Upper lobe of right lung (tissue), 1 donor: ENCODE results near the gene CD99. TPM values are rescaled to one million over a fixed set of nuclear protein-coding genes. Genes with fewer than 3 reads are reported as not detected.
"Not testable (repeated sequence)": the region's sequence is repeated elsewhere in the genome, so short reads cannot be mapped to it uniquely, and the experiment has no call there.

ENCODE experiments used
- ATAC-seq: fragments of 200-7000 bp; cut with Tn5 transposase; one replicate; pipeline ENCODE4 v1.9.1; 2020; ENCODE audit warnings: mild to moderate bottlenecking, moderate library complexity
- DNase-seq: peaks from one replicate; pipeline ENCODE4 v3.0.0-alpha.2; 2020
- H3K27ac ChIP-seq: fragments of 200-600 bp; one replicate; pipeline ENCODE4 v1.8.0; 2022
- H3K27me3 ChIP-seq: fragments of 200-600 bp; one replicate; pipeline ENCODE4 v1.8.0; 2022; ENCODE audit warnings: mild to moderate bottlenecking
- H3K36me3 ChIP-seq: fragments of 200-600 bp; one replicate; pipeline ENCODE4 v1.8.0; 2022
- H3K4me1 ChIP-seq: fragments of 200-600 bp; one replicate; pipeline ENCODE4 v1.8.0; 2022
- H3K4me3 ChIP-seq: fragments of 200-600 bp; one replicate; pipeline ENCODE4 v1.8.0; 2022; ENCODE audit warnings: mild to moderate bottlenecking
- H3K9me3 ChIP-seq: fragments of 200-600 bp; one replicate; pipeline ENCODE4 v1.8.0; 2022
- CTCF ChIP-seq: fragments of 200-600 bp; IDR thresholded peaks from one replicate; pipeline ENCODE4 v1.8.0; 2022; ENCODE audit warnings: antibody characterized with exemption
- intact Hi-C: fragments of 100-400 bp; cut with DNase I; formaldehyde crosslinking; loops from one replicate; pipeline ENCODE4 v1.11.0; 2022
- total RNA-seq: library from RNA; stranded (reverse); fragmentation: NEBNext Ultra II Directional; extraction: Animal tissue kit (Norgen Biotek cat#: 25700); gene quantifications from one replicate; pipeline ENCODE4 v1.2.1, GENCODE V29; 2021
- donor health status: DM: no; HTN: yes; CAD: no; lungs with severe emphysema.

Gene CD99
- total RNA-seq, 1 donor from 2014 or later, result 242 TPM

- ATAC-seq (peak; percentile 94), DNase-seq (peak; percentile 72)
- Histone ChIP-seq H3K27me3 (no peaks in the 10 kb centered on the region), H3K4me3 (no peak overlapping the region), H3K4me1 (no peaks in the 10 kb centered on the region), H3K27ac (peak overlapping the region; percentile 30), H3K9me3 (no peaks in the 10 kb centered on the region), H3K36me3 (no peaks in the 10 kb centered on the region)
- no peak for TF ChIP-seq CTCF
- intact Hi-C loops, result no loop called here
Observed at GRCh38 chrX:2767631-2768455, 76.7 kb downstream of the CD99 start.

DNA sequence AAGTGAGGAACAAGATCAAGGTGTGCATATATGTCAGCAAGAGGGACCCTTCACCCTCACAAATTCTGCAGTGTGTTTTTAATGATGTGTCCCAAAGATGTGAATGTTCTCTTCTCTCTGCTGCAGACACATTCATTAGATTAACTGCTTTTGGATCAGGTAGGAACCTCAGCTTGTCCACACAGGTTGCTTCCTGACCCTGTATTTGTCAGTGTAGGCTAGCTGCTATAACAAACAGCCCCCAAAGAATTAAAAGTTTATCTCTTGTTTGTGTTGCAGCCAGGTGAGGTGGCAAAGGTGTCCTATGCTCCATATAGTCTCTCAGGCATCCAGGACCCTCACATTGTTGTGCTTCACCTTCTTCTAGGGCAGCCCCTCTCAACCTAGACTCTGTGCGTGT, 78.5 kb downstream of the CD99 start:
- intact Hi-C loops, result no loop called here
- H3K9me3 ChIP-seq, result no peaks in the 10 kb centered on the region
- no peak for TF ChIP-seq CTCF

GRCh38 chrX:2773166-2774055, 82.3 kb downstream of the CD99 start:
- H3K36me3 ChIP-seq, ATAC-seq, H3K27ac ChIP-seq, H3K4me3 ChIP-seq, H3K4me1 ChIP-seq, intact Hi-C loops, DNase-seq, H3K27me3 ChIP-seq, H3K9me3 ChIP-seq: not testable (repeated sequence)

More for the DNA sequence above, 78.5 kb downstream of the CD99 start:
- Histone ChIP-seq H3K27me3 (no peaks in the 10 kb centered on the region), H3K36me3 (no peaks in the 10 kb centered on the region), H3K4me3 (no peak overlapping the region), H3K27ac (no peak overlapping the region), H3K4me1 (no peaks in the 10 kb centered on the region)
- ATAC-seq, result no peak
- no peak for DNase-seq

DNA sequence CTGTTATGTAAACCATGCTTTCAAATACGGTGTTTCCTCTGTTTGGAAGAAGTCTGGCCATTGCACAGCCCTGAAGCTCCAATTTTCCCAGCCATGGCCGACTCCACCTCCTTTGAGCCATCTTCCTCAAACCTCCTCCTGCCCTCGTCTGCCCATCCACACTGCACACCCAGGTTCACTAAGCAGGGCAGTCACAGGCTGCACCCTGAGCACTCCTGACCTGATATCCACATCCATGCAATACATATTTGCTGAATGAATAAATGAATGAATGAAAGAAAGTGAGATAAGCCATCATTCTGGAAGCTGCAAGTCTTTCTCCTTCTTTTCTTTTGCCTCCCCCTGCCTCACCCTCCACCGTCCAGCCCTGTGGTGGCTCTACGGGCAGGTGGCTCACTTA, 83.0 kb downstream of the CD99 start:
- TF ChIP-seq CTCF, result no peak
- no peak for ATAC-seq
- H3K4me3 ChIP-seq, result no peak overlapping the region
- no peak overlapping the region for H3K27ac ChIP-seq
- H3K27me3 ChIP-seq, result no peaks in the 10 kb centered on the region
- intact Hi-C loops, result no loop called here
- H3K9me3 ChIP-seq, result no peaks in the 10 kb centered on the region
- no peaks in the 10 kb centered on the region for H3K4me1 ChIP-seq
- H3K36me3 ChIP-seq, result no peaks in the 10 kb centered on the region
- no peak for DNase-seq

GRCh38 chrX:2774776-2775175, 83.7 kb downstream of the CD99 start:
- H3K4me1 ChIP-seq, result no peaks in the 10 kb centered on the region
- TF ChIP-seq CTCF, result no peak

DNA sequence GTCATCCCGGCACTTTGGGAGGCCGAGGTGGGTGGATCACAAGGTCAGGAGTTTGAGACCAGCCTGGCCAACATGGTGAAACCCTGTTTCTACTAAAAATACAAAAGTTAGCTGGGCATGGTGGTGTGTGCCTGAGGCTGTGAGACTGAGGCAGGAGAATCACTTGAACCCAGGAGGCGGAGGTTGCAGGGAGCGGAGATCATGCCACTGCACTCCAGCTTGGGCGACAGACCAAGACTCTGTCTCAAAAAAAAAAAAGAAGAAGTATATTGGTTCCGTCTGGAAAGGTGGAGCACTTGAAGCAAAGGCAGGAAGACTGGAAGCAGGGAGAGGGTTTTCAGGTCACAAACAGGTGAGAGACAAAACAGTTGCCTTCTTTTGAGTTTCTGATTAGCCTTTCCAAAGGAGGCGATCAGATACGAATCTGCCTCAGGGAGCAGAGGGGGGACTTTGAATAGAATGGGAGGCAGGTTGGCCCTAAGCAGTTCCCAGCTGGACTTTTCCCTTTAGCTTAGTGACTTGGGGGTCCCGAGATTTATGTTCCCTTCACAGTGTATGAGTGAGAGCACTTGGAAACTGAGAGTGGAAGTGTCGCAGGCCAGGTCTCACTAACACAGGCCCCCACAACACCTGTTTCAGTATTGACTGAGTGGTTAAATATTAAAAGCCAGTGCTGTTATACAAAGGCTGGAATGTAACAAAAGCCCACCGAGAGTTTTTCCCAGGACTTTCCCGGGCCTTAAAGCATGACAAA, 89.6 kb downstream of the CD99 start:
- H3K27ac ChIP-seq, H3K36me3 ChIP-seq, intact Hi-C loops, DNase-seq, H3K4me1 ChIP-seq, H3K4me3 ChIP-seq, H3K9me3 ChIP-seq, H3K27me3 ChIP-seq: not testable (repeated sequence)
- ATAC-seq, result peak; percentile 49

More at GRCh38 chrX:2774776-2775175, 83.7 kb downstream of the CD99 start:
- Histone ChIP-seq H3K9me3 (no peaks in the 10 kb centered on the region), H3K4me3 (no peak overlapping the region), H3K27ac (no peak overlapping the region), H3K27me3 (no peaks in the 10 kb centered on the region), H3K36me3 (no peaks in the 10 kb centered on the region)
- intact Hi-C loops, result no loop called here
- ATAC-seq (no peak), DNase-seq (no peak)
